Astrocyte (in vitro differentiated cells and primary cell): Measurements from ENCODE around the gene MED15. TPM values are rescaled to one million over a fixed set of nuclear protein-coding genes. Genes with fewer than 3 reads are reported as not detected.

Experiments used
- total RNA-seq: library from RNA; stranded (reverse); gene quantifications from 2 replicates; pipeline ENCODE4 v1.2.1, GENCODE V29; 2021

The MED15 gene
- total RNA-seq, 1 donor from 2014 or later = 153 TPM

Other genes with a start within 250 kb of the MED15 start
- gene RTN4R, start 239.3 kb upstream of the MED15 start, total RNA-seq = 1.9 and 2.9 TPM in 2 replicates
- gene DGCR6L, start 187.6 kb upstream of the MED15 start, total RNA-seq = 33.3 and 33.7 TPM in 2 replicates
- gene ZNF74, start 113.5 kb upstream of the MED15 start, total RNA-seq = 14.2 and 14.3 TPM in 2 replicates
- gene SCARF2, start 69.8 kb upstream of the MED15 start, total RNA-seq = 17.3 and 22.5 TPM in 2 replicates
- 13.7 and 14.0 TPM in 2 replicates for gene KLHL22, start 11.8 kb upstream of the MED15 start, total RNA-seq